CD4-positive, CD25-positive, alpha-beta regulatory T cell (primary cell): ENCODE measurements around the gene DIP2B. TPM values are rescaled to one million over a fixed set of nuclear protein-coding genes. Genes with fewer than 3 reads are reported as not detected.

Experiments used
- polyA plus RNA-seq, 4 donors: library from polyadenylated mRNA; unstranded; fragments of 300-500 nt; fragmentation: Illumina TruSeq; gene quantifications; one replicate each; pipeline ENCODE4 v1.2.3, GENCODE V29; 2021
- total RNA-seq: library from RNA; stranded (reverse); gene quantifications from one replicate; pipeline ENCODE4 v1.2.3, GENCODE V29; 2022

DIP2B gene
- total and polyA plus RNA-seq, 5 donors from 2014 or later = 12.2 to 47.5 (median 15.2) TPM

Other genes with a start within 250 kb of the DIP2B start
- gene LIMA1, start 221.5 kb upstream of the DIP2B start, total RNA-seq = 19.0 TPM
- 10 to 100 TPM; 14.3 to 19.3 (median 17.6) TPM for gene LIMA1, start 221.5 kb upstream of the DIP2B start, polyA plus RNA-seq
- not detected for gene FAM186A, start 108.4 kb upstream of the DIP2B start, total RNA-seq
- gene FAM186A, start 108.4 kb upstream of the DIP2B start, polyA plus RNA-seq = not detected
- gene LARP4, start 104.1 kb upstream of the DIP2B start, total RNA-seq = 35.1 TPM
- 10 to 100 TPM; 13.7 to 18.5 (median 15.1) TPM for gene LARP4, start 104.1 kb upstream of the DIP2B start, polyA plus RNA-seq